ENCODE data around the gene FAM163A.
"Not testable (repeated sequence)": the region's sequence is repeated elsewhere in the genome, so short reads cannot be mapped to it uniquely, and the experiment has no call there.

The FAM163A gene

DNA sequence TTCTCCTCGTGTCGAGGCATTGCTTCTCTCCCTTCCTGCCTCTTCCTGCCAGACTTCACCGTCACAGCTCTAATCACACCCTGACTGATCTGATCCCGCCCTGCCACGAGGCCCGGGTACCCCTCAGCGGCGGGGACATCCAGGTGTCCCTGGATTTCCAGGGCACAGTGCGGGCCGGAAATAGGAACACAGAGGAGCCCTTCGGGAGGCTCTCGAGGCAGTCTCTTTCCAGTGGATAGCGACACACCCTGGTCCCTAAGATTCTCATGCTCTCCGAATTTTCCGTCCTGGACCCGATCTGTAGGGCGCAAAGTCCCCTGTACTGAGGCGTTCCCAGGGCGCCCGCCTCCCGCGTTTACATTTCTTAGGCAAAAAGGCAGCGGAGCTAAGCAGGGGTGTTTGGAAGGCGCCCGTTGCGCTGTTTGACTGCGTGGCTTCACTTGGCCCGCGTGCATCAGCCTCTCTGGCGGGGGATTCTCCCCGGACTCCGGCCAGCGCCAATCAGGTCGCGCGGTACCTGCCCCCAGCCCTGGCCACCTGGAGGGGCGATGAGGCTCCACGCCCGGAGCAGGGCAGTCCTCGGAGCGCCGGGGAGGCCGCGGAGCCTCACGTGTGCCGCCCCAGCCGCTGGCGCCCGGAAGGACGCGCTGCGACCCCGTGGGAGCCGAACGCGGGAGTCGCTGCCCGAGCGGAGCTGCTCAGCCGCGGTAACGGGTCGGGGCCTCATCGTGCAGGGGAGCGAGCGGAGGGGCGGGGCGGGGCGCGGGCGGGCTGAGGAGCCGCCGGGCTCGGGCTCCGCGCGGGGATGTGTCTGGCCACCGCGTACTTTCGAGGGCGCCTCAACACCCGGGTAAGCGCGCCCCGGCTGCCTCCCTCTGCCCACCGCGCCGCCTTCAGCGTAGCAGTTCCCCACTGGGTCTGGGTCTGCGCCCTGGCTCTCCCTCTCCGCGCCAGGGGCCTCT is at the start of gene FAM163A:
Gene FAM163A, plus strand, starts transcription at position 575 of the 962 bp plus-strand sequence. CDS start 69,807 bp downstream, outside the sequence.
- peak within 1 kb of the TSS; percentile 33 for H3K4me3 Mint-ChIP-seq
- H3K4me1 Mint-ChIP-seq (ENCODE audit: low read depth), result peaks cover 2% of the 10 kb centered on the region
- no peaks in the 10 kb centered on the region for H3K9me3 Mint-ChIP-seq
- peaks cover 72% of the 10 kb centered on the region for H3K27me3 Mint-ChIP-seq (ENCODE audit: low read depth)
- H3K36me3 Mint-ChIP-seq (ENCODE audit: low read depth), result no peaks in the 10 kb centered on the region
- no peak within 1 kb of the TSS for H3K27ac Mint-ChIP-seq

DNA sequence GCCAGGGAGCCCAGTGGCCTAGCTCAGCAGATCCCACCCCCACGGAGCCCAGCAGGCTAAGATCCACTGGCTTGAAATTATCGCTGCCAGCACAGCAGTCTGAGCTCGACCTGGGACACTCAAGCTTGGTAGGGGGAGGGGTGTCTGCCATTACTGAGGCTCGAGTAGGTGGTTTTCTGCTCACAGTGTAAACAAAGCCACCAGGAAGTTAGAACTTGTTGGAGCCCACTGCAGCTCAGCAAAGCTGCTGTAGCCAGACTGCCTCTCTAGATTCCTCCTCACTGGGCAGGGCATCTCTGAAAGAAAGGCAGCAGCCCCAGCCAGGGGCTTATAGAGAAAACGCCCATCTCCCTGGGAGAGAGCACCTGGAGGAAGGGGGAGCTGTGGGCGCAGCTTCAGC is 48.6 kb upstream of the FAM163A start:
- H3K27me3 Mint-ChIP-seq (ENCODE audit: low read depth), result peaks cover 19% of the 10 kb centered on the region
- not testable (repeated sequence) for H3K36me3 Mint-ChIP-seq (ENCODE audit: low read depth); H3K27ac Mint-ChIP-seq; H3K9me3 Mint-ChIP-seq; H3K4me3 Mint-ChIP-seq; H3K4me1 Mint-ChIP-seq (ENCODE audit: low read depth)

DNA sequence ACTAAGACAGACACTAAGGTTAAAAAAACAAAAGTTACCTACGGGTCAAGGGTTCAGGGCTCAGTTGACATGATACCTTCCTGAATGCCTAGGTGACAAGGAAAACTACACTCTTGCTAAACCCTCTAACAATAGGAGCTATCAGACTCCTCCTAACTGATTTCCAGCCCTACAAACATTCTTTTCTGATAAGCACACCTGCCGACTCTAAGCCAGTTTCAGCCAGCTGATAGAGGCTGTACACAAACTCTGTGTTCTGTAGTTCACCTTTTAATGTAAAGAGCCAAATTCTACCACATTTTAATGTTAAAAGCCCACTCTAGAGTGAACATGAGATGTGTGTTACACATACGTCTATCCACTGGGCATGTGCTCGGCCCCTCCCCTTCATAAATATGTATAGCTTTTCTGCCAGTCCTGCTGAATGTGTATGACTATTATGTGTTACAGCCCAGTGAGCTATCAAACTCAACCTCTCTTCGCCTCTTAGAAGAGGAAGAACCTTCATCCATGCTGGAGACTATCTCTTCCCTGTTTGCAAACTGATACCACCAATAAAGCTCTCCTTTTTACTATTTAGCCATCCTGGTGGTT is 40.0 kb upstream of the FAM163A start:
- Mint-ChIP-seq H3K36me3 (ENCODE audit: low read depth) (no peaks in the 10 kb centered on the region), H3K27me3 (ENCODE audit: low read depth) (peaks cover 4% of the 10 kb centered on the region), H3K27ac (no peak overlapping the region), H3K4me1 (ENCODE audit: low read depth) (peaks cover 2% of the 10 kb centered on the region), H3K9me3 (no peaks in the 10 kb centered on the region), H3K4me3 (no peak overlapping the region)

DNA sequence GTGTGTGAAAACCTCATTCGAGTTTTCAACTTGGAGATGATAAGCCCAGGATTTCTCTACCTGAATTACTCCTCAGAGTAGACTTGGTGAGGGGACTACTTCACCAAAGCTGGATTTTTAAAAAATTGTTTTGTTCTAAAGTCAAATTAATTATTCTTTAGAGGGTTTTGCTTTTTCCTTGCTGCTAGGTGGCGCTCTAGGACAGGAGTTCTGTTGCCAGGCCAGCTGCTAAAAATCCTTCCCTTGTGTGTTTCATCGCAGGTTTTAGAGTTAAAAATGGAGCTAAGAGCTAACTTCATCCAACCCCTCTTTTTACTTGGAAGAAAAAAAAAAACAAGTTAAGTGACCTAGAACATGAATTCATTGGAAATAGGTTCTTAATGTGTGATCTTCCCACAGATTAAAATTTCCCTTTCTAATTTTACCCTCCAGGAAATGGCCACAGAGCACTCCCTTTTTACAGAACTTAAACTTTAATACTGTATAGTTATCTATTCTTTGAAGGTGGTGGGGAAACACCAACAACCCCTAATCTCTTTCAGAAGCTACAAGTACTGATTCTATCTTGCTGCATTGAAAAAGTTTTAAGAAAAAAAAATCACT is 36.7 kb upstream of the FAM163A start:
- H3K4me3 Mint-ChIP-seq, result no peak overlapping the region
- no peaks in the 10 kb centered on the region for H3K9me3 Mint-ChIP-seq
- H3K4me1 Mint-ChIP-seq (ENCODE audit: low read depth), result peaks cover 14% of the 10 kb centered on the region
- peaks cover 4% of the 10 kb centered on the region for H3K27me3 Mint-ChIP-seq (ENCODE audit: low read depth)
- no peaks in the 10 kb centered on the region for H3K36me3 Mint-ChIP-seq (ENCODE audit: low read depth)
- H3K27ac Mint-ChIP-seq, result no peak overlapping the region

DNA sequence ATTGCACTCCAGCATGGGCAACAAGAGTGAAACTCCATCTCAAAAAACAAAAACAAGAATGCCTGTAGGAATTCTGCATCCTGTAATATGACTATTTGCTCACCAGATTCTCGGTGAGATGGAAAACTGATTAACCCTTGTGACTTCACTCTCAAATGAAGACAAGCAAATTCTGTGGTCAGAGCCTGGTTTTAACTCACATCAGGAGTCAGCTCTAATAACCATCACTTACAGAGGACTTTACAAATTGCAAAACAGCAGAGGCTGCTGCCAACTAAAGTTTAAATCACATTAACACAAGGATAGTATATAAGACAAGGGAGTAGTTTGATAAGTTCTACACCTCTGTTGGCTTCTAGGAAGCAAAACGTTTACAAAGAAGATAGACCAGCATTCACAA is 35.7 kb upstream of the FAM163A start:
- peaks cover 4% of the 10 kb centered on the region for H3K27me3 Mint-ChIP-seq (ENCODE audit: low read depth)
- peaks cover 14% of the 10 kb centered on the region for H3K4me1 Mint-ChIP-seq (ENCODE audit: low read depth)
- no peak overlapping the region for H3K27ac Mint-ChIP-seq
- H3K9me3 Mint-ChIP-seq, result peaks cover 4% of the 10 kb centered on the region
- no peaks in the 10 kb centered on the region for H3K36me3 Mint-ChIP-seq (ENCODE audit: low read depth)
- H3K4me3 Mint-ChIP-seq, result no peak overlapping the region

DNA sequence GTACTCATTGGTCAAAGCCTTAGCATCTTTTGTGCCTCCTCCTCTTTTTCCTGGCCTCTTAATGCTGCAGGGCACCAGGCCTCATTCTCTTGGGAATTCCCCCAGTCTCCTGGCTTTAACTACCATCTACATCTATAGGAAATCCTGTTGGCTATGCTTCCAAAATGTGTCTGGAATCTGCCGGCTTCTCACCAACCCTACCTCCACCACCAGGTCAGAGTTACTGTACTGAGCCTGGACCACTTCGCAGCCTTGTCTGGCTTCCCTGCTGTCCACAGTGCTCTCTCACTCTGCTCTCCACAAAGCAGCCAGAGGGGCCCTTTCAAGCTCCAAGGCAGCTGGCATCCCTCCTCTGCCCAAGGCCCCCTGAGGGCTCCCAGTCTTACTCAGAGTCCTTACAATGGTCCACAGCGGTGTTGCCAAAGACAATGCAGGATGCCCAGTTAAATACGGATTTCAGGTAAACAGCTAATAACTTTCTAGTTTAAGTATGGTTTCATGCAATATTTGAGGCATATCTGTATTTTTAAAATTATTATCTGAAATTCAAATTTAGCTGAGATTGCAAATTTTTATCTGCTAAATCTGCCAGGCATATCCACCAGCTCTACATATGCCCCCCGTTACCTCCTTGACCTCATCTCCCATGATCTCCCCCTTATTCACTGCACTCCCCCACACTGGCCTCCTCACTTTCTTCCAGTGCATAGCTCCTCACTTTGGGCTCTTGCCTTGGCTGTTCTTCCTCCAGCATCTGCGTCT is 34.5 kb upstream of the FAM163A start:
- no peak overlapping the region for H3K27ac Mint-ChIP-seq
- H3K27me3 Mint-ChIP-seq (ENCODE audit: low read depth), result peaks cover 4% of the 10 kb centered on the region
- H3K36me3 Mint-ChIP-seq (ENCODE audit: low read depth), result no peaks in the 10 kb centered on the region
- H3K4me3 Mint-ChIP-seq, result no peak overlapping the region
- H3K4me1 Mint-ChIP-seq (ENCODE audit: low read depth), result peaks cover 14% of the 10 kb centered on the region
- peaks cover 12% of the 10 kb centered on the region for H3K9me3 Mint-ChIP-seq

DNA sequence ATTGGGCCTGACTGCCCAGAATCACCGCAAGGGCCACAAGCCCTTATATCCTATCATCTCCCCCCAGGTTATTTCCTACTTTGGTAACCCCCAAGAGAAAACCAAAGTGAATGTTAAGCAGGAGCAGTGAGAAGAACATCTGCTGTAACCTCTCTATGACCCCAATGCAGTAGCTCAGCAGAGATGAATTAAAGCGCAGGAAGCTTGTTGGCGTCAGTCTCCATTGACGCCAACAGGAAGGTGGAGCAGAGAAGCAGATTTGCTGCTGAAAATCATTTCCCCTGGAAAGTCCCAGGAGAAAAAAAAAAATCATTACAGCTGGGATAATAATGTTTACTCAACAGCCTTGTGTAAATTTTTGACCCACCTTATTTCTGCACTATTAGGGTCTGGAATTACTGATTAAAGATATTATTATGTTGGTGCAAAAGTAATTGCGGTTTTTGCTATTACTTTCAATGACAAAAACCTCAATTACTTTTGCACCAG is 33.2 kb upstream of the FAM163A start:
- Mint-ChIP-seq H3K36me3 (ENCODE audit: low read depth) (peaks cover 3% of the 10 kb centered on the region), H3K27ac (peak overlapping the region; percentile 41), H3K27me3 (ENCODE audit: low read depth) (no peaks in the 10 kb centered on the region), H3K9me3 (peaks cover 25% of the 10 kb centered on the region), H3K4me1 (ENCODE audit: low read depth) (peaks cover 14% of the 10 kb centered on the region), H3K4me3 (no peak overlapping the region)

DNA sequence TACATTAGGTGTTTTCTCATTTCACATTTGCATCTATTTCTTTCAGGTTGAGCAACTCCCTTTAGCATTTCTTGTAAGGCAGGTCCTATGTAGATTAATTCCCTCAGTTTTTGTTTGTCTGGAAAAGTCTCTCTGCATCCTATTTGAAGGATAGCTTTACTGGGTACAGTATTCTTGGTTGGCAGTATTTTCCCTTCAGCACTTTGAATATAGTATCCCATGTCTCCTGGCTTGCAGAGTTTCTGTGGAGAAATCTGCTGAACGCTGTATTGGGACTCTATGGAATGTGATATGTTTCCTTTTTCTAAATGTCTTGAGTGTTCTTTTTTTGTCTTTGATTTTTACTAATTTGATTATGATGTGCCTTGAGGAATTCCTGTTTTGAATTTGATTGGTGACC is 28.9 kb upstream of the FAM163A start:
- H3K4me3 Mint-ChIP-seq, result no peak overlapping the region
- no peak overlapping the region for H3K27ac Mint-ChIP-seq
- H3K36me3 Mint-ChIP-seq (ENCODE audit: low read depth), result peaks cover 5% of the 10 kb centered on the region
- peaks cover 57% of the 10 kb centered on the region for H3K9me3 Mint-ChIP-seq
- no peaks in the 10 kb centered on the region for H3K27me3 Mint-ChIP-seq (ENCODE audit: low read depth)
- peaks cover 9% of the 10 kb centered on the region for H3K4me1 Mint-ChIP-seq (ENCODE audit: low read depth)

DNA sequence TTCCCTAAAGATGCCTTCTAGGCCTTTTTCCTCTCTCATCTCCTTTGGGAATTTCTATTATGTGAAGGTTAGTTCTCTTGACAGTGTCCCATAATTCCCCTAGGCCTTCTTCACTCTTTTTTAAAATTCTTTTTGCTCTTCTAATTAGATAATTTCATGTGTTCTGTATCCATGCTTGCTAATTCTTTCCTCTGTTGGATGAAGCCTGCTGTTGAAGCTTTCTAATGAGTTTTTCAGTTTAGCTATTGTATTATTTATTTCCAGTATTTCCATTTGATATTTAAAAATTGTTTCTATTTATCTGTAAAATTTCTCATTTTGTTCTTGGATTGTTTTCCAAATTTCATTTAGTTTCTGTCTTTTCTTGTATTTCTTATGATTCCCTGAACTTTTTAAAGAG is 28.5 kb upstream of the FAM163A start:
- Mint-ChIP-seq H3K4me1 (ENCODE audit: low read depth) (peaks cover 5% of the 10 kb centered on the region), H3K27ac (no peak overlapping the region), H3K36me3 (ENCODE audit: low read depth) (peaks cover 5% of the 10 kb centered on the region), H3K9me3 (peaks cover 62% of the 10 kb centered on the region), H3K27me3 (ENCODE audit: low read depth) (no peaks in the 10 kb centered on the region), H3K4me3 (no peak overlapping the region)

DNA sequence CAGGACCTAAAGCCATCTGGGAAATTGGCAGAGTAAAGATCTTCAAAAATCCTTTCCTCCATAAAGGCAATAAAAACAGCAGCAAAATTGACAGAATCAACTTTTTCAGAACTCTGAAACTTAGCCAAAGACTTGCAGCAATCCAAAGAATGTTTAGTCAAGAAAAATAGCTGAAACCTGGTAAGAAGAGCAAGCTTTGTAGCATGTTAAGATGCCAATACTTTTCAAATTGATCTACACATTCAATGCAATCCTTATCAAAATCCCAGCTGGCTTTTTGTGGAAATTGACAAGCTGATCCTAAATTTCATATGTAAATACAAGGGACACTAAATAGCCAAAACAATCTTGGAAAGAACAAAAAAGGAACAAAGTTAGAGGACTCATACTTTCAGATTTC is 23.8 kb upstream of the FAM163A start:
- Mint-ChIP-seq H3K27ac (no peak overlapping the region), H3K9me3 (peaks cover 60% of the 10 kb centered on the region), H3K4me1 (ENCODE audit: low read depth) (no peaks in the 10 kb centered on the region), H3K27me3 (ENCODE audit: low read depth) (no peaks in the 10 kb centered on the region), H3K36me3 (ENCODE audit: low read depth) (peaks cover 5% of the 10 kb centered on the region), H3K4me3 (no peak overlapping the region)

DNA sequence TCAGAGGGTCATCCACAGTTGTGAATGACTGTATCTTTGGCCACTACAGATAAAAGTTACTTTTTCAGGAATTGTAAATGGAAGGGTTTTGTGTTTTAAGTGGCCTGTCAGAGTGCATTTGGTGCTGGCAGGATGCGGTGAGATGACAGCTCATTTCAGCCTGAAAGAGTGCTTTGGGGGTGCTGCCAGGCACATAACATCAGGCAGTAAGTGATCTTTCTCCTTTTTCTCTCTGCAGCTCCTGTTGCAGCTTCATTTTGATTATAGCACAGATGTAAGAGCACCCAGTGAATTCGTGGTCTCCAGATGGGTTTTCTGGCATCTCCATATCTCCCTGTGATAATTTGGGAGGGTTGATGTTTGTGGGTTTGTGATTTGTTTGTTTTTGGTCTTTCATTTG is 14.8 kb upstream of the FAM163A start:
- no peaks in the 10 kb centered on the region for H3K9me3 Mint-ChIP-seq
- H3K4me1 Mint-ChIP-seq (ENCODE audit: low read depth), result no peaks in the 10 kb centered on the region
- H3K36me3 Mint-ChIP-seq (ENCODE audit: low read depth), result no peaks in the 10 kb centered on the region
- no peak overlapping the region for H3K4me3 Mint-ChIP-seq
- no peak overlapping the region for H3K27ac Mint-ChIP-seq
- H3K27me3 Mint-ChIP-seq (ENCODE audit: low read depth), result peaks cover 7% of the 10 kb centered on the region

DNA sequence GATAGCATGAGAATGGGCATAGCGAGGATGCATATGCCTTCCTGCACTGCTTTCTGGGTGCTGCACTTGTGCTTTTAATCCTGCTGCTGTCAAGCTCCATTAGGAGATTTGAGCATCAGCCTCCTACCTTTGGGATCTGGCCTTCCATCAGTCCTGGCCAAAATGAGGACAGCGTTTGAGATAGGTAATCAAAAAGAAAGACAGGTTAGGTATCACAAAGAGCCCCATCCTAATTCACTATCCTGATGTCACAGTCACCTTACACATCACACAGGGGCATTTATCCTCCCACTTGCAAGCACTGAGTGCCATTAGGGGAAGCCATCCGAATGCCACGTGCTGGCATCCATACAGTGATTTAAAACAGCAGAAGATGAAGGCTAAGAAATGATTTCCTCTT is 13.2 kb upstream of the FAM163A start:
- no peaks in the 10 kb centered on the region for H3K36me3 Mint-ChIP-seq (ENCODE audit: low read depth)
- H3K4me1 Mint-ChIP-seq (ENCODE audit: low read depth), result no peaks in the 10 kb centered on the region
- H3K4me3 Mint-ChIP-seq, result no peak overlapping the region
- no peaks in the 10 kb centered on the region for H3K9me3 Mint-ChIP-seq
- no peak overlapping the region for H3K27ac Mint-ChIP-seq
- H3K27me3 Mint-ChIP-seq (ENCODE audit: low read depth), result peaks cover 13% of the 10 kb centered on the region

DNA sequence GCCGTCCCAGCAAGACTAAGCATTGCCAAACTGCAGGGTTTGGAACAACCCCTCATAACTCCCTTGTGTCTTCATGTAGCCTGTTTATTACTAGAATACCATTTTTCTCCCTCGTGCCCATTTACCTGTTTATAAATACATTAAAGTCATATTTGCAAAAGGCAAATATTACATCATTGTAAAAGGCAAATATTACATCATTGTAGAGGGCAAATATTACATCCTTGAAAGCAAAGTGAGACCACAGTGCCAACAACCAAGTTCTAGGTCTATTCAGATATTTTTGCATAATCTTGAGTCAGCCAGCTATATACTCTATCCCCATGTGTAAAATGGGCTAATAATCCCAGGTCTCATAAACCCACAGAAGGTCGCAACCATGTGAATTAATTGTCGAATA is 11.4 kb upstream of the FAM163A start:
- H3K36me3 Mint-ChIP-seq (ENCODE audit: low read depth), result no peaks in the 10 kb centered on the region
- no peaks in the 10 kb centered on the region for H3K4me1 Mint-ChIP-seq (ENCODE audit: low read depth)
- peaks cover 13% of the 10 kb centered on the region for H3K27me3 Mint-ChIP-seq (ENCODE audit: low read depth)
- no peak overlapping the region for H3K27ac Mint-ChIP-seq
- no peaks in the 10 kb centered on the region for H3K9me3 Mint-ChIP-seq
- H3K4me3 Mint-ChIP-seq, result no peak overlapping the region

DNA sequence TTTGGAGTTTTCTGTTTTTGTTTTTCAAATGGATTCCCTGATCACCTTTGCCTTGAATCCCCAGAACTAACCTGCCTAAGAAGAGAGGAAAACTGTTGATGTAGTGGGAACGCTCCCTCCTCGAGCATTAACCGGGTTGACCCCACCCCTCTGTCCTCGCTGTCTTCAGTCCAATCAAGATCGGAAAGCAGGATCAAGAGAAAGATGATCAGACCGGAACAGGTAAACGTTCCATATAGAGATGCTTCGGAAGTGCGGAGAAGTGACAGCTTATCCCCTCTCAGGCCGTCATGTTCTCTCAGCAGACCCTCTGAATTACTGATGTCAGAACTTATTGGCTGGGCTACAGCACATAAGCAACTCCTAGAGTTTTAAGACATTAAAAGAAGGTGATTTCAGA is 800 bp upstream of the FAM163A start:
- Mint-ChIP-seq H3K36me3 (ENCODE audit: low read depth) (no peaks in the 10 kb centered on the region), H3K27me3 (ENCODE audit: low read depth) (peaks cover 72% of the 10 kb centered on the region), H3K27ac (no peak overlapping the region), H3K9me3 (no peaks in the 10 kb centered on the region), H3K4me1 (ENCODE audit: low read depth) (peaks cover 2% of the 10 kb centered on the region), H3K4me3 (no peak overlapping the region)
